Activated CD8-positive, alpha-beta T cell treated with anti-CD3 and anti-CD28 coated beads, Interleukin-2, amount 10 ng/mL, durations not matched to agents 7 days and 5 days (primary cell): ENCODE measurements around the gene ZSWIM1. TPM values are rescaled to one million over a fixed set of nuclear protein-coding genes. Genes with fewer than 3 reads are reported as not detected.

Source experiments
- ATAC-seq: fragments of 150-1000 bp; cut with Tn5 transposase; one replicate; pipeline ENCODE4 v1.10.0; 2021; ENCODE audit warnings: moderate library complexity
- CTCF ChIA-PET: fragments of 350-600 bp; sonication (Branson Sonifier 250); formaldehyde crosslinking; loops from one replicate; lab custom pipeline; 2021; ENCODE audit warnings: antibody characterized with exemption; lab: Charles Lee
- POLR2A ChIA-PET: fragments of 350-600 bp; sonication (Branson Sonifier 250); formaldehyde crosslinking; loops from one replicate; lab custom pipeline; 2021; ENCODE audit warnings: antibody characterized with exemption; lab: Charles Lee
- DNase-seq: peaks from one replicate; pipeline ENCODE4 v3.0.0-alpha.2; 2020
- H3K27ac Mint-ChIP-seq: one replicate; pipeline ENCODE4 v1.8.0; 2021; ENCODE audit warnings: mild to moderate bottlenecking, mixed read lengths
- H3K27me3 Mint-ChIP-seq: one replicate; pipeline ENCODE4 v1.8.0; 2021; ENCODE audit warnings: low read depth, mixed read lengths
- H3K36me3 Mint-ChIP-seq: one replicate; pipeline ENCODE4 v1.8.0; 2021; ENCODE audit warnings: low read depth, mixed read lengths
- H3K4me1 Mint-ChIP-seq: one replicate; pipeline ENCODE4 v1.8.0; 2021; ENCODE audit warnings: low read depth, mixed read lengths
- H3K4me3 Mint-ChIP-seq: one replicate; pipeline ENCODE4 v1.8.0; 2021; ENCODE audit warnings: mild to moderate bottlenecking, mixed read lengths
- H3K9me3 Mint-ChIP-seq: one replicate; pipeline ENCODE4 v1.8.0; 2022; ENCODE audit warnings: mixed read lengths; ENCODE audit not compliant: insufficient read depth
- total RNA-seq, 2 experiments: library from RNA; stranded (reverse); gene quantifications; one replicate each; pipeline ENCODE4 v1.2.3, GENCODE V29; 2021

ZSWIM1 gene
- total RNA-seq, 2 experiments from 2014 or later, result 7.0 TPM

GRCh38 chr20:45857114-45857881, 23.7 kb upstream of the ZSWIM1 start, which contains the start of the genes ACOT8 and ZSWIM3:
TSS of gene ACOT8 (minus strand) at chr20:45857392. CDS start at chr20:45857315, 77 bp downstream.
TSS of gene ZSWIM3 (plus strand) at chr20:45857614. CDS start at chr20:45857826, 212 bp downstream.
- peaks cover 26% of the 10 kb centered on the region for H3K36me3 Mint-ChIP-seq
- peak; percentile 98 for ATAC-seq
- peak; percentile 99 for DNase-seq
- H3K9me3 Mint-ChIP-seq, result no peaks in the 10 kb centered on the region
- H3K27ac Mint-ChIP-seq, result peak within 1 kb of the TSS; percentile 100
- peak within 1 kb of the TSS; percentile 98 for H3K4me3 Mint-ChIP-seq
- CTCF ChIA-PET, result interaction anchor here (0.9 to 1.9 kb wide), 5 partner anchors 32 to 130 kb away, joined by 3 to 4 read pairs (median 4); no protein-coding TSS in a partner anchor
- no peaks in the 10 kb centered on the region for H3K27me3 Mint-ChIP-seq
- POLR2A ChIA-PET, result interaction anchor here (0.7 to 3.2 kb wide), 15 partner anchors 9 to 231 kb away, joined by 3 to 19 read pairs (median 4); partner anchors contain the start of genes CTSA, NEURL2, PCIF1 and SNX21
- peaks cover 55% of the 10 kb centered on the region for H3K4me1 Mint-ChIP-seq

- Mint-ChIP-seq H3K27ac (peak overlapping the region; percentile 100), H3K36me3 (peaks cover 24% of the 10 kb centered on the region), H3K9me3 (no peaks in the 10 kb centered on the region), H3K27me3 (no peaks in the 10 kb centered on the region), H3K4me1 (peaks cover 55% of the 10 kb centered on the region), H3K4me3 (peak overlapping the region; percentile 98)
- POLR2A ChIA-PET, result interaction anchor here (0.7 to 3.2 kb wide), 9 partner anchors 13 to 76 kb away, joined by 3 to 19 read pairs (median 5); partner anchors contain the start of genes CTSA, NEURL2, PCIF1 and SNX21
- ATAC-seq (peak; percentile 39), DNase-seq (peak; percentile 69)
- CTCF ChIA-PET, result interaction anchor here (0.7 to 1.9 kb wide), 4 partner anchors 9 to 112 kb away, joined by 3 to 6 read pairs (median 4); no protein-coding TSS in a partner anchor
Observed at GRCh38 chr20:45857882-45858216, 23.2 kb upstream of the ZSWIM1 start.

GRCh38 chr20:45859916-45860315, 21.1 kb upstream of the ZSWIM1 start:
- ATAC-seq (no peak), DNase-seq (no peak)
- H3K36me3 Mint-ChIP-seq, result peaks cover 7% of the 10 kb centered on the region
- H3K4me1 Mint-ChIP-seq, result peaks cover 45% of the 10 kb centered on the region
- H3K4me3 Mint-ChIP-seq, result no peak overlapping the region
- H3K9me3 Mint-ChIP-seq, result no peaks in the 10 kb centered on the region
- H3K27me3 Mint-ChIP-seq, result no peaks in the 10 kb centered on the region
- H3K27ac Mint-ChIP-seq, result no peak overlapping the region
- POLR2A ChIA-PET, result no interaction called here
- CTCF ChIA-PET, result no interaction called here

- Mint-ChIP-seq H3K27me3 (no peaks in the 10 kb centered on the region), H3K27ac (no peak overlapping the region), H3K9me3 (no peaks in the 10 kb centered on the region), H3K4me1 (peaks cover 39% of the 10 kb centered on the region), H3K36me3 (peaks cover 4% of the 10 kb centered on the region), H3K4me3 (no peak overlapping the region)
- ATAC-seq (no peak), DNase-seq (no peak)
- POLR2A ChIA-PET, result no interaction called here
- CTCF ChIA-PET, result interaction anchor here (1.6 kb wide), 1 partner anchor 62 kb away, joined by 4 read pairs; no protein-coding TSS in a partner anchor
Observed at GRCh38 chr20:45860560-45861220, 20.3 kb upstream of the ZSWIM1 start.

GRCh38 chr20:45861221-45862075, 19.6 kb upstream of the ZSWIM1 start:
- Mint-ChIP-seq H3K4me1 (peaks cover 31% of the 10 kb centered on the region), H3K9me3 (no peaks in the 10 kb centered on the region), H3K4me3 (no peak overlapping the region), H3K27me3 (no peaks in the 10 kb centered on the region), H3K36me3 (peaks cover 4% of the 10 kb centered on the region), H3K27ac (no peak overlapping the region)
- ATAC-seq (no peak), DNase-seq (no peak)
- ChIA-PET POLR2A (no interaction called here), CTCF (interaction anchor here (1.6 kb wide), 1 partner anchor 62 kb away, joined by 4 read pairs; no protein-coding TSS in a partner anchor)

GRCh38 chr20:45863543-45864470, 17.2 kb upstream of the ZSWIM1 start:
- DNase-seq, result no peak
- Mint-ChIP-seq H3K27ac (no peak overlapping the region), H3K4me3 (no peak overlapping the region), H3K9me3 (no peaks in the 10 kb centered on the region), H3K27me3 (no peaks in the 10 kb centered on the region), H3K4me1 (peaks cover 14% of the 10 kb centered on the region), H3K36me3 (no peaks in the 10 kb centered on the region)
- ChIA-PET POLR2A (interaction anchor here (1.0 kb wide), 1 partner anchor 17 kb away, joined by 6 read pairs; the partner anchor contains the start of gene ZSWIM1), CTCF (interaction anchor here (0.6 to 1.1 kb wide), 2 partner anchors 23 to 27 kb away, joined by 3 read pairs; partner anchors contain the start of genes CTSA, NEURL2 and SPATA25)
- ATAC-seq, result no peak

- ChIA-PET CTCF (interaction anchor here (0.7 to 1.3 kb wide), 2 partner anchors 8 to 60 kb away, joined by 3 read pairs; no protein-coding TSS in a partner anchor), POLR2A (interaction anchor here (0.7 kb wide), 1 partner anchor 54 kb away, joined by 3 read pairs; the partner anchor contains the start of gene UBE2C)
- H3K27ac Mint-ChIP-seq, result no peak overlapping the region
Observed at GRCh38 chr20:45866454-45866853, 14.6 kb upstream of the ZSWIM1 start.

GRCh38 chr20:45867136-45867818, 13.8 kb upstream of the ZSWIM1 start:
- ATAC-seq (no peak), DNase-seq (no peak)
- H3K4me1 Mint-ChIP-seq, result no peaks in the 10 kb centered on the region
- H3K27me3 Mint-ChIP-seq, result no peaks in the 10 kb centered on the region
- ChIA-PET CTCF (interaction anchor here (1.3 kb wide), 1 partner anchor 9 kb away, joined by 3 read pairs; no protein-coding TSS in a partner anchor), POLR2A (interaction anchor here (0.7 kb wide), 1 partner anchor 54 kb away, joined by 3 read pairs; the partner anchor contains the start of gene UBE2C)
- no peaks in the 10 kb centered on the region for H3K9me3 Mint-ChIP-seq
- H3K4me3 Mint-ChIP-seq, result no peak overlapping the region
- H3K27ac Mint-ChIP-seq, result no peak overlapping the region
- no peaks in the 10 kb centered on the region for H3K36me3 Mint-ChIP-seq

More at GRCh38 chr20:45866454-45866853, 14.6 kb upstream of the ZSWIM1 start:
- H3K9me3 Mint-ChIP-seq, result no peaks in the 10 kb centered on the region
- H3K4me1 Mint-ChIP-seq, result no peaks in the 10 kb centered on the region
- ATAC-seq (no peak), DNase-seq (no peak)
- H3K27me3 Mint-ChIP-seq, result no peaks in the 10 kb centered on the region
- no peak overlapping the region for H3K4me3 Mint-ChIP-seq
- no peaks in the 10 kb centered on the region for H3K36me3 Mint-ChIP-seq

- Mint-ChIP-seq H3K9me3 (no peaks in the 10 kb centered on the region), H3K27me3 (no peaks in the 10 kb centered on the region), H3K4me3 (no peak overlapping the region), H3K36me3 (no peaks in the 10 kb centered on the region), H3K4me1 (no peaks in the 10 kb centered on the region), H3K27ac (no peak overlapping the region)
- POLR2A ChIA-PET, result no interaction called here
- no peak for ATAC-seq
- no peak for DNase-seq
- CTCF ChIA-PET, result interaction anchor here (0.6 to 1.3 kb wide), 2 partner anchors 9 to 23 kb away, joined by 3 to 5 read pairs; no protein-coding TSS in a partner anchor
Observed at GRCh38 chr20:45867819-45868176, 13.2 kb upstream of the ZSWIM1 start.
